Stimulated activated CD4-positive, alpha-beta T cell treated with anti-CD3 and anti-CD28 coated beads, Interleukin-4, amount 100 ng/mL, for 48 hours (primary cell): Measurements from ENCODE around the gene PSMA4.
"Not testable (repeated sequence)": the region's sequence is repeated elsewhere in the genome, so short reads cannot be mapped to it uniquely, and the experiment has no call there.

Experiments used
- DNase-seq, 2 donors: peaks; one replicate each; pipeline ENCODE4 v3.0.0-alpha.2; 2020; ENCODE audit warnings: low read depth in 2 of 2

Gene PSMA4

DNA sequence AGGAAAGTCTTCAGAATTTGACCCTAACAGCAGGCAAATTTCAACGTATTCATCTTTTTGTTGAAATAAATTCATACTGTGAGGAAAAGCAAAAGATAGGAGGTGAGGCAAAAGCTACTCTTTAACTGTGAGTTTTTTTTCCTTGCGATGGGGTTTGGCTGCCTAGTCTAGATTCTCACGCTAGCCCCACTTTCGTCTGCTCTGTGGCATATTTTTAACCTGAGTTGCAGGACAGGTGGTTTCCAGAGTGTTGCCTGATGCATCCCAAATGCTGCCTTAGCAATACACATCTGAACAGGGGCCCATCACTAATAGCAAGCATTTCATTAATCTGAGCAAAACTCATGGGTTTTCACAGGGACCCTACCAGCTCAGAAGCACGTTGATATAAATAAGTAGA is 11.7 kb downstream of the PSMA4 start:
- no peak for DNase-seq

GRCh38 chr15:78552597-78552996 is 12.4 kb downstream of the PSMA4 start:
- DNase-seq, result no peak

GRCh38 chr15:78560201-78560600 is 20.0 kb downstream of the PSMA4 start:
- DNase-seq, result not testable (repeated sequence)

DNA sequence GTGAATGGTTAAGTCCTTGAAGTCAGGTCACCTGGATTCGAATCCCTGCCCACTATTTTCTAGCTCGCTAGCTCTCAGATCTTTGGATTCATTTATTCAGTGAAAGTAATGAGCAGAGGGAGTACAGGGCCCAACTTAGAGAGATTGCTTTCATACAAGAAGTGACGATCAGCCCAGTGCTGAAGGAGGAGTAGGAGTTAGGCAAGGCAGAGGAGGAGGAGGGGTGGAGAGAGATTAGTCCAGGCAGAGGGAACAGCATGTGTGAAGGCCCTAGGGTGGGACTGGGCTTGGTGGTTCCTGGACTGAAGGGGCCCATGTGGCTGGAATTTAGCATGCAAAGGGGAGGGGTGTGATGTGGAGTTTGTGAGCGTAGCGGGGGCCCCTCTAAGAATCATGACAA is 21.2 kb downstream of the PSMA4 start:
- no peak for DNase-seq

GRCh38 chr15:78563092-78563491 is 22.8 kb downstream of the PSMA4 start:
- DNase-seq, result no peak

- no peak for DNase-seq
Observed at GRCh38 chr15:78564743-78565096, 24.5 kb downstream of the PSMA4 start.

GRCh38 chr15:78565097-78565950 is 25.1 kb downstream of the PSMA4 start, which contains the start of gene CHRNA5:
CHRNA5 (plus strand) TSS chr15:78565520; CDS start chr15:78565720, 200 bp downstream.
- DNase-seq, result peak; percentile 75

GRCh38 chr15:78565951-78566774 is 25.9 kb downstream of the PSMA4 start:
- DNase-seq, result no peak

DNA sequence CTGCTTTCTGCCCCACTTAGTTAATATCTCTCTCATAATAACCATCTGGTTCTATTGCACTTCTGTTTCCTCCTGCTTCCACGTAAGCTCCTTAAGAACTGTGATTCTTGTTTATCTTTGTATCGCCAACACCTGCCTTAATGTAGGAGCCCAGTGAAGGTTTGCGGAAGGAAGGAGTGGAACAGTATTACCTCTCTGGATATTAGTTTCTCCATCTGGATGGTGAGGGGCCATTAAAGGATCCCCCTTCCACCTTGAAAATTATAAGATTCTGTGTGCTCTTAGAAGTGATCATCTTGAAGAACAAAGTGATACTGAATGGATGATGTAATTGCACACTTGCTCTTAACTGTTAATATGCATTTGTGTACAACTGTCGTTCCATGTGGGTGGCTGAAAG is 27.3 kb downstream of the PSMA4 start:
- DNase-seq, result no peak

- no peak for DNase-seq
Observed at GRCh38 chr15:78570710-78571109, 30.5 kb downstream of the PSMA4 start.

- DNase-seq, result no peak
Observed at GRCh38 chr15:78571382-78571781, 31.1 kb downstream of the PSMA4 start.

DNA sequence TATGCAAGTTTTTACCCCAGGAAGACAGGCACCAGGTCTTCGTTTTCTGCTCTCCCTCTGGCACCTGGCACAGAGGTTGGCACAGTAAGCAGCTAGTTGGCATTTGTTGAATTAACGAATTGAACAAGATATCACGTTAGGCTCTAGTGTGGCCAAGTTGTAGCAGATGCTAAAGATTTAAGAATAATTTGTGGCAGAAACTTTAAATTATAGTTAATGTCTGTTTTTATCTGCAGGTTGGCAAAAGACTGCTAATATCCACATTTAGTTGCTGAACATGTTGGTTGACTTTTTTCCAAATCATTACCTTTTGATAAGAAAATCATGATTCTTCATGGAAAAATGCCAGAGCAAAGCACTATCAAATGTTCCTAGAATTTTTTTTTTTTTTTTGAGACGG is 33.2 kb downstream of the PSMA4 start:
- no peak for DNase-seq

DNA sequence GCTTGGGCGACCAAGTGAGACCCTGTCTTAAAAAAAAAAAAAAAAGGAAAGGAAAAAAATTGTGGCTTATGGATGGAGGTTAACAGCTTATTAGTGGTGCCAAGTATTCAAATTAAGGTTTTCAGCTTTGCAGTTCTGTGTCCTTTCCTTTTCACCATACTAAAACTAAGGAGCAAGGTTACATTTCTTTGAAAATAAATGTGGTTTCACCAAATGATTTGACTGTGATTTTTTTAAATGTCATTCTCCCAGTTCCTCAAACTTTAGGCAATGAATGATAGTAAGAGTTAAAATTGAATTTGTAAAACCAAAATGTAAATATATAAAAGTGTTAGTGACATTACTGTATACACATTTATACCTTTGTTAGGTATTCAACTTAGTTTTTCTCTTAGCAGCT is 34.7 kb downstream of the PSMA4 start:
- no peak for DNase-seq

- DNase-seq, result no peak
Observed at GRCh38 chr15:78597583-78597982, 57.3 kb downstream of the PSMA4 start.

DNA sequence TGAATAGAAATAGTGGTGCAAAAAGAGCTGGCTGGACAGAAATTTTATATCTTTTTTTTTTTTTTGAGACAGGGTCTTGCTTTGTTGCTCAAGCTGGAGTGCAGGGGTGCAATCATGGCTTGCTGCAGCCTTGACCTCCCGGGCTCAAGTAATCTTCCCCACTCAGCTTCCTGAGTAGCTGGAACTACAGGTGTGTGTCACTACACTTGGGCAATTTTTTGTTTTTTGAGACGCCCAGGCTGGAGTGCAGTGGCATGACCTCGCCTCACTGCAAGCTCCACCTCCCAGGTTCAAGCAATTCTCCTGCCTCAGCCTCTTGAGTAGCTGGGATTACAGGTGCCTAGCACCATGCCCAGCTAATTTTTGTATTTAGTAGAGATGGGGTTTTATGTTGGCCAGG is 58.1 kb downstream of the PSMA4 start:
- DNase-seq, result no peak

DNA sequence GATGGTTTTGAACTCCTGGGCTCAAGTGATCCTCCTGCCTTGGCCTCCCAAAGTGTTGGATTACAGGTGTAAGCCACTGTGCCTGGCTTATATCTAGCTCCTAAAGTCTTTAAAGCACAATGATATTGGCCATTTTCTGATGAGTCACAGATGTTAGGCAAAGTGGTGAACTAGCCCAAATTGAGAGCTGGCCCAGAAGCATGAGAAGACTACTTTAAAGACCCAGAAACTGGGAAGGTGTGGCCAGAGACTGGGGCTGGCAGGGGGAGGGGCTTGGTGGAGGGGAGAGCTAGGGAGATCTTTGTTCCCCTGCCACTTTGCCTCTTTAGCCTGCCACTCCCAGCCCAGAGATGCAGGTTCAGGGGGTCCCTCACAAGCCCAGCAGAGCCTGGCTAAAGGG is 58.9 kb downstream of the PSMA4 start:
- no peak for DNase-seq
